Neutrophil (primary cell): ENCODE results near the gene PHGDH.

Source experiments
- H3K27ac ChIP-seq: fragments of 200-600 bp; sonication (generic); 2 replicates; pipeline ENCODE4 v1.5.1; 2016; ENCODE audit warnings: mild to moderate bottlenecking, moderate library complexity
- H3K27me3 ChIP-seq: fragments of 200-600 bp; sonication (generic); 2 replicates; pipeline ENCODE4 v1.6.0; 2016; ENCODE audit warnings: mild to moderate bottlenecking
- H3K36me3 ChIP-seq: fragments of 200-600 bp; sonication (generic); 2 replicates; pipeline ENCODE4 v1.5.1; 2017
- H3K4me1 ChIP-seq, 2 experiments: fragments of 200-600 bp in 1 of 2; sonication (generic) in 1 of 2; 1 replicate in 1 of 2; 2 replicates in 1 of 2; pipeline versions ENCODE4 v1.5.1 to v1.6.1; 2013 to 2016; ENCODE audit warnings: low read depth in 1 of 2, low read length in 1 of 2, mild to moderate bottlenecking in 1 of 2, moderate library complexity in 1 of 2; ENCODE audit not compliant: control insufficient read depth in 1 of 2, insufficient read depth in 1 of 2
- H3K4me3 ChIP-seq, 2 experiments: fragments of 200-600 bp in 1 of 2; sonication (generic) in 1 of 2; 1 replicate in 1 of 2; 2 replicates in 1 of 2; pipeline ENCODE4 v1.5.1; 2013 to 2016; ENCODE audit warnings: low read depth in 1 of 2, low read length in 1 of 2, mild to moderate bottlenecking in 1 of 2, moderate library complexity in 1 of 2
- H3K9me3 ChIP-seq: fragments of 200-600 bp; sonication (generic); 2 replicates; pipeline ENCODE4 v1.5.1; 2016
- CTCF ChIP-seq: fragments of 200-600 bp; sonication (generic); IDR thresholded peaks from 2 replicates; pipeline ENCODE4 v1.5.1; 2016; ENCODE audit warnings: antibody characterized with exemption

Gene PHGDH

GRCh38 chr1:119673171-119673940 lies 38.4 kb upstream of the PHGDH start:
- no peaks in the 10 kb centered on the region for H3K27me3 ChIP-seq
- no peak overlapping the region for H3K27ac ChIP-seq
- no peaks in the 10 kb centered on the region for H3K36me3 ChIP-seq
- TF ChIP-seq CTCF = no peak
- H3K9me3 ChIP-seq = no peaks in the 10 kb centered on the region
- peaks cover 0 to 5% of the 10 kb centered on the region in 2 experiments for H3K4me1 ChIP-seq
- H3K4me3 ChIP-seq = no peak overlapping the region

- Histone ChIP-seq H3K27ac (no peak overlapping the region), H3K4me3 (no peak overlapping the region), H3K27me3 (no peaks in the 10 kb centered on the region), H3K9me3 (no peaks in the 10 kb centered on the region), H3K4me1 (peaks cover 0 to 5% of the 10 kb centered on the region in 2 experiments), H3K36me3 (no peaks in the 10 kb centered on the region)
- no peak for TF ChIP-seq CTCF
These were observed 37.6 kb upstream of the PHGDH start for GRCh38 chr1:119674111-119674526.

- no peaks in the 10 kb centered on the region for H3K36me3 ChIP-seq
- peaks cover 0 to 5% of the 10 kb centered on the region in 2 experiments for H3K4me1 ChIP-seq
- no peaks in the 10 kb centered on the region for H3K27me3 ChIP-seq
- H3K27ac ChIP-seq = no peak overlapping the region
- H3K4me3 ChIP-seq = no peak overlapping the region
- no peaks in the 10 kb centered on the region for H3K9me3 ChIP-seq
- TF ChIP-seq CTCF = peak; percentile 53
These were observed 36.9 kb upstream of the PHGDH start for GRCh38 chr1:119674835-119675289.

- Histone ChIP-seq H3K9me3 (no peaks in the 10 kb centered on the region), H3K27me3 (no peaks in the 10 kb centered on the region), H3K4me3 (no peak overlapping the region), H3K27ac (no peak overlapping the region), H3K36me3 (no peaks in the 10 kb centered on the region), H3K4me1 (peaks cover 0 to 5% of the 10 kb centered on the region in 2 experiments)
- TF ChIP-seq CTCF = peak; percentile 64
These were observed 36.1 kb upstream of the PHGDH start for GRCh38 chr1:119675349-119676345.

GRCh38 chr1:119676571-119677206 lies 35.0 kb upstream of the PHGDH start:
- H3K27me3 ChIP-seq = no peaks in the 10 kb centered on the region
- H3K27ac ChIP-seq = no peak overlapping the region
- H3K4me1 ChIP-seq = peaks cover 0 to 5% of the 10 kb centered on the region in 2 experiments
- no peak for TF ChIP-seq CTCF
- H3K36me3 ChIP-seq = no peaks in the 10 kb centered on the region
- no peaks in the 10 kb centered on the region for H3K9me3 ChIP-seq
- H3K4me3 ChIP-seq = no peak overlapping the region
